ENCODE data around the gene IPO7.
"Not testable (repeated sequence)": the region's sequence is repeated elsewhere in the genome, so short reads cannot be mapped to it uniquely, and the experiment has no call there.

The IPO7 gene

GRCh38 chr11:9384535-9385326, at the start of gene IPO7:
TSS of gene IPO7 (plus strand) at chr11:9384652. CDS start at chr11:9384764, 112 bp downstream.
- peak; percentile 85 for DNase-seq

- no peak for DNase-seq
Observed at GRCh38 chr11:9341638-9342178, 42.7 kb upstream of the IPO7 start.

- DNase-seq = no peak
Observed at GRCh38 chr11:9344061-9344680, 40.3 kb upstream of the IPO7 start.

- DNase-seq = no peak
Observed at GRCh38 chr11:9347100-9347499, 37.4 kb upstream of the IPO7 start.

GRCh38 chr11:9347779-9348178, 36.7 kb upstream of the IPO7 start:
- DNase-seq = not testable (repeated sequence)

GRCh38 chr11:9351321-9351881, 33.1 kb upstream of the IPO7 start:
- no peak for DNase-seq

GRCh38 chr11:9357041-9357440, 27.4 kb upstream of the IPO7 start:
- DNase-seq = no peak

GRCh38 chr11:9360862-9361622, 23.4 kb upstream of the IPO7 start:
- DNase-seq = not testable (repeated sequence)

- DNase-seq = no peak
Observed at GRCh38 chr11:9362393-9362863, 22.0 kb upstream of the IPO7 start.

- peak; percentile 97 for DNase-seq
Observed at GRCh38 chr11:9363954-9364912, 20.2 kb upstream of the IPO7 start.

- DNase-seq = no peak
Observed at GRCh38 chr11:9367551-9367950, 16.9 kb upstream of the IPO7 start.

- no peak for DNase-seq
Observed at GRCh38 chr11:9377036-9377435, 7.4 kb upstream of the IPO7 start.

- DNase-seq = no peak
Observed at GRCh38 chr11:9379041-9379440, 5.4 kb upstream of the IPO7 start.

- DNase-seq = no peak
Observed at GRCh38 chr11:9380773-9381172, 3.7 kb upstream of the IPO7 start.

- DNase-seq = no peak
Observed at GRCh38 chr11:9385327-9385899, 961 bp downstream of the IPO7 start.

GRCh38 chr11:9386086-9386485, 1.6 kb downstream of the IPO7 start:
- no peak for DNase-seq

- DNase-seq = no peak
Observed at GRCh38 chr11:9386901-9387300, 2.4 kb downstream of the IPO7 start.

- DNase-seq = no peak
Observed at GRCh38 chr11:9396310-9396709, 11.9 kb downstream of the IPO7 start.

GRCh38 chr11:9396752-9397151, 12.3 kb downstream of the IPO7 start:
- DNase-seq = no peak

GRCh38 chr11:9397746-9398680, 13.6 kb downstream of the IPO7 start:
- DNase-seq = no peak

All from amniotic stem cell (primary cell).